Immature natural killer cell (primary cell): ENCODE results near the gene NFIA. TPM values are rescaled to one million over a fixed set of nuclear protein-coding genes. Genes with fewer than 3 reads are reported as not detected.

Source experiments
- DNase-seq, 3 donors: peaks; one replicate each; pipeline ENCODE4 v3.0.0; 2022; ENCODE audit warnings: mixed read lengths in 1 of 3
- H3K27ac Mint-ChIP-seq, 6 donors: one replicate each; pipeline ENCODE4 v1.8.0; 2020; ENCODE audit warnings: mixed read lengths in 6 of 6, mild to moderate bottlenecking in 5 of 6, inconsistent platforms in 4 of 6, moderate library complexity in 3 of 6
- H3K27me3 Mint-ChIP-seq, 3 donors: one replicate each; pipeline ENCODE4 v1.8.0; 2020 to 2021; ENCODE audit warnings: low read depth in 3 of 3, mild to moderate bottlenecking in 3 of 3, mixed read lengths in 3 of 3, moderate library complexity in 3 of 3, inconsistent platforms in 1 of 3
- H3K36me3 Mint-ChIP-seq, 3 donors: one replicate each; pipeline ENCODE4 v1.8.0; 2020; ENCODE audit warnings: mixed read lengths in 3 of 3, inconsistent platforms in 2 of 3, mild to moderate bottlenecking in 2 of 3
- H3K4me1 Mint-ChIP-seq, 2 donors: one replicate each; pipeline ENCODE4 v1.8.0; 2020; ENCODE audit warnings: inconsistent platforms in 2 of 2, mild to moderate bottlenecking in 2 of 2, mixed read lengths in 2 of 2, moderate library complexity in 1 of 2
- H3K4me3 Mint-ChIP-seq, 5 donors: one replicate each; pipeline ENCODE4 v1.8.0; 2020; ENCODE audit warnings: mild to moderate bottlenecking in 5 of 5, mixed read lengths in 5 of 5, inconsistent platforms in 3 of 5, moderate library complexity in 3 of 5
- H3K9me3 Mint-ChIP-seq, 6 donors: one replicate each; pipeline ENCODE4 v1.8.0; 2020; ENCODE audit warnings: mild to moderate bottlenecking in 6 of 6, mixed read lengths in 6 of 6, inconsistent platforms in 4 of 6, moderate library complexity in 3 of 6
- polyA plus RNA-seq, 3 donors: library from polyadenylated mRNA; unstranded; fragments of 300-500 nt; fragmentation: Illumina TruSeq; gene quantifications; one replicate each; pipeline ENCODE4 v1.2.3, GENCODE V29; 2021

The NFIA gene
- polyA plus RNA-seq, 3 donors from 2014 or later = 1.7 to 11.5 (median 3.9) TPM

GRCh38 chr1:61092642-61093041 lies 10.3 kb downstream of the NFIA start:
- Mint-ChIP-seq H3K27me3 (peaks cover 0 to 6% (median 4%) of the 10 kb centered on the region in 3 donors), H3K4me3 (no peak overlapping the region), H3K27ac (no peak overlapping the region), H3K36me3 (peaks cover 0 to 16% (median 4%) of the 10 kb centered on the region in 3 donors), H3K4me1 (no peaks in the 10 kb centered on the region), H3K9me3 (no peaks in the 10 kb centered on the region)
- no peak for DNase-seq

- Mint-ChIP-seq H3K4me1 (no peaks in the 10 kb centered on the region), H3K27ac (peak overlapping the region in 1 of 6 donors; percentile 18), H3K36me3 (peaks cover 0 to 6% (median 3%) of the 10 kb centered on the region in 3 donors), H3K9me3 (no peaks in the 10 kb centered on the region), H3K4me3 (no peak overlapping the region), H3K27me3 (peaks cover 0 to 6% (median 4%) of the 10 kb centered on the region in 3 donors)
- DNase-seq = no peak
Measured at GRCh38 chr1:61093525-61094137, 11.3 kb downstream of the NFIA start.

- Mint-ChIP-seq H3K9me3 (no peaks in the 10 kb centered on the region), H3K4me1 (no peaks in the 10 kb centered on the region), H3K27me3 (peaks cover 0 to 6% (median 4%) of the 10 kb centered on the region in 3 donors), H3K4me3 (no peak overlapping the region), H3K27ac (no peak overlapping the region), H3K36me3 (peaks cover 0 to 3% (median 0%) of the 10 kb centered on the region in 3 donors)
- no peak for DNase-seq
Measured at GRCh38 chr1:61094677-61095469, 12.5 kb downstream of the NFIA start.

- H3K4me3 Mint-ChIP-seq = no peak overlapping the region
- H3K27me3 Mint-ChIP-seq = peaks cover 0 to 6% (median 2%) of the 10 kb centered on the region in 3 donors
- H3K9me3 Mint-ChIP-seq = no peaks in the 10 kb centered on the region
- no peaks in the 10 kb centered on the region for H3K4me1 Mint-ChIP-seq
- peaks cover 0 to 3% (median 0%) of the 10 kb centered on the region in 3 donors for H3K36me3 Mint-ChIP-seq
- DNase-seq = no peak
- H3K27ac Mint-ChIP-seq = no peak overlapping the region
Measured at GRCh38 chr1:61095470-61095812, 13.1 kb downstream of the NFIA start.

DNA sequence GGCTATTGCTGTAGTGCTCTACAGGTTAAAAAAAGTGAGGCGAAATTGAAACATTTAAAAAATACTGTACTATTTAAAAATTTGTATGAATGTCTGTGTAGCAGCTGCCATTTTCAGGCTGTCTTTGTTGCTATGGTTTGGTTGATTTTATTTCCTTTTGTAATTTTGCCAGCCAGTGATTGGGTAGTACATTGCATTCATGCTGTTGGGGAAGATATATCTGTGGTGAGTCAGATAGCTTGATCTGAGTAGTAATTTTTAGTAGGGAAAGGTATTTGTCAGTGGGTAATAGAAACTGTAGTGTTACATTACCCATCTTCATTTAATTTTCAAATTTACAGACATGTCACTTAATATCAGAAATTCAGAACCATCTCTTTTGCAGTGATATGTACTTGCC lies 15.0 kb downstream of the NFIA start:
- no peak for DNase-seq
- Mint-ChIP-seq H3K27ac (no peak overlapping the region), H3K27me3 (peaks cover 0 to 6% (median 0%) of the 10 kb centered on the region in 3 donors), H3K9me3 (peaks cover 0 to 3% (median 0%) of the 10 kb centered on the region in 6 donors), H3K36me3 (peaks cover 0 to 3% (median 0%) of the 10 kb centered on the region in 3 donors), H3K4me1 (no peaks in the 10 kb centered on the region), H3K4me3 (no peak overlapping the region)

DNA sequence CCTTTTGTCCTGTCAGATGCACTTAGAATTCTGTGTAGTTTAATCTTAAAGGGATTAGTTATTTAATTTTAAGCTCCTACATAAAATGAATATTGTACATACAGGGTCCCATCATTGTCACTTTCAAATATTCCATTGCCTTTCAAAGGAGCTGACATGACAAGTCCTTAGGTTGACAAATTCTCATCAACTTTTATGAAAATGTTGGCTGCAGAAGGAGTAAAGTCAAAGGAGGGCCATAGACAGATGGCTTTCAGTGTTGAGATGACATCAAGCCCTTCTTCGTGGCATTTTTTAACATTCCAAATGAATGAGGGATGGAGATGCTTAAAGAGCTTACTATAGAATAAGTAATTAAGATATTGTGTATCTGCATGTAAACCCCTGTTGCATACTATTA lies 15.4 kb downstream of the NFIA start:
- Mint-ChIP-seq H3K27ac (no peak overlapping the region), H3K9me3 (peaks cover 0 to 3% (median 0%) of the 10 kb centered on the region in 6 donors), H3K4me1 (no peaks in the 10 kb centered on the region), H3K4me3 (no peak overlapping the region), H3K27me3 (peaks cover 0 to 3% (median 0%) of the 10 kb centered on the region in 3 donors), H3K36me3 (peaks cover 0 to 3% (median 0%) of the 10 kb centered on the region in 3 donors)
- no peak for DNase-seq

- DNase-seq = no peak
- Mint-ChIP-seq H3K9me3 (peaks cover 0 to 3% (median 0%) of the 10 kb centered on the region in 6 donors), H3K4me3 (no peak overlapping the region), H3K27ac (no peak overlapping the region), H3K4me1 (no peaks in the 10 kb centered on the region), H3K36me3 (peaks cover 0 to 3% (median 0%) of the 10 kb centered on the region in 3 donors), H3K27me3 (peaks cover 0 to 3% (median 0%) of the 10 kb centered on the region in 3 donors)
Measured at GRCh38 chr1:61098333-61098732, 16.0 kb downstream of the NFIA start.

DNA sequence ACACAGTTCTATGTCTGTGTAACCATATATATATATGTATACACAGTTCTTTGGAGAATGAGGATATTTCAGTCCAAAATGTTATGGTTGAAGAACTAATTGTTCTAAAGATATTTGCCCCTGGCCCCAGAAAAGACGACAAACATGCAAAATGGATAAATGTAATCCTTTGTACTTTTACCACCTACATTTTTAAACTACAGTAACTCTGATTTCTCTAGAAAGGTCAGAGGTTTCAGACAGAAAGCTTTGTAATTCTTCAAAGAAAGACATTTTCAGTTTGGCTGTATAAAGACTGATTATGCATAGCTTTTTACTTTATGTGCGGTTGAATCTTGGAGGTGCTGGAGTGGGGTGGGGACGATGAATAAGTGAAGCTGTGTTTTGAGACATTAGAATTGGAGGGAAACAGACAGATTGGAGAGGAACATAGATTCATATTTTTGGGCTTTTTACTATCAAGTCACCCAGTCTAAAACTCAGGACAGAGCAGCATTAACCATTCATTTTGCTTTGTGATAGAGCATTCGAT lies 16.6 kb downstream of the NFIA start:
- DNase-seq = no peak
- Mint-ChIP-seq H3K4me1 (no peaks in the 10 kb centered on the region), H3K27me3 (peaks cover 0 to 1% (median 0%) of the 10 kb centered on the region in 3 donors), H3K9me3 (peaks cover 0 to 3% (median 0%) of the 10 kb centered on the region in 6 donors), H3K27ac (no peak overlapping the region), H3K36me3 (peaks cover 0 to 3% (median 0%) of the 10 kb centered on the region in 3 donors), H3K4me3 (no peak overlapping the region)

GRCh38 chr1:61100578-61100977 lies 18.2 kb downstream of the NFIA start:
- Mint-ChIP-seq H3K4me3 (no peak overlapping the region), H3K27me3 (peaks cover 0 to 1% (median 0%) of the 10 kb centered on the region in 3 donors), H3K36me3 (no peaks in the 10 kb centered on the region), H3K9me3 (peaks cover 0 to 3% (median 0%) of the 10 kb centered on the region in 6 donors), H3K4me1 (no peaks in the 10 kb centered on the region), H3K27ac (no peak overlapping the region)
- DNase-seq = no peak

GRCh38 chr1:61101536-61101935 lies 19.2 kb downstream of the NFIA start:
- Mint-ChIP-seq H3K27me3 (no peaks in the 10 kb centered on the region), H3K36me3 (no peaks in the 10 kb centered on the region), H3K4me1 (no peaks in the 10 kb centered on the region), H3K9me3 (peaks cover 0 to 3% (median 0%) of the 10 kb centered on the region in 6 donors), H3K4me3 (no peak overlapping the region), H3K27ac (no peak overlapping the region)
- no peak for DNase-seq

DNA sequence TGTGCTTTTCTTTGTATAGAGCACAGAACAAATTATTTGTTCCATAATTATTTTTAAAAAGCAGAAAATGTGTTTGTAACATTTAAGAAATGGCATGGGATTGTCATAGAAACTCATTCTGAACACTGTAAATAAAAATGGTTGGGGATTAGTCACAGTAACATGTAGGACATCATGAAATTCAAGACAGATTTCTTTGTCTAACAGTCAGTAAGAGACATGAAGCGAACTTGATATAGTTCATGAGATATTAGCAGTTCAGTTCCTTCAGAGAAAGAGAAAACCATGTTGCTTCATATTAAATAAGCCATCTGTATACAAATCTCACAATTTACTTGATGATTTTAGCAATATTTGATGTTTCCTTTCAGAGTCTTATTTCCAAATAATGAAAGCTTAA lies 19.7 kb downstream of the NFIA start:
- DNase-seq = no peak
- Mint-ChIP-seq H3K4me1 (no peaks in the 10 kb centered on the region), H3K9me3 (peaks cover 0 to 3% (median 0%) of the 10 kb centered on the region in 6 donors), H3K27me3 (peaks cover 0 to 2% (median 0%) of the 10 kb centered on the region in 3 donors), H3K36me3 (no peaks in the 10 kb centered on the region), H3K4me3 (no peak overlapping the region), H3K27ac (no peak overlapping the region)

- no peaks in the 10 kb centered on the region for H3K36me3 Mint-ChIP-seq
- no peak for DNase-seq
- H3K27ac Mint-ChIP-seq = no peak overlapping the region
- peaks cover 0 to 3% (median 0%) of the 10 kb centered on the region in 6 donors for H3K9me3 Mint-ChIP-seq
- H3K4me3 Mint-ChIP-seq = no peak overlapping the region
- H3K4me1 Mint-ChIP-seq = no peaks in the 10 kb centered on the region
- peaks cover 0 to 2% (median 0%) of the 10 kb centered on the region in 3 donors for H3K27me3 Mint-ChIP-seq
Measured at GRCh38 chr1:61102621-61103020, 20.3 kb downstream of the NFIA start.

DNA sequence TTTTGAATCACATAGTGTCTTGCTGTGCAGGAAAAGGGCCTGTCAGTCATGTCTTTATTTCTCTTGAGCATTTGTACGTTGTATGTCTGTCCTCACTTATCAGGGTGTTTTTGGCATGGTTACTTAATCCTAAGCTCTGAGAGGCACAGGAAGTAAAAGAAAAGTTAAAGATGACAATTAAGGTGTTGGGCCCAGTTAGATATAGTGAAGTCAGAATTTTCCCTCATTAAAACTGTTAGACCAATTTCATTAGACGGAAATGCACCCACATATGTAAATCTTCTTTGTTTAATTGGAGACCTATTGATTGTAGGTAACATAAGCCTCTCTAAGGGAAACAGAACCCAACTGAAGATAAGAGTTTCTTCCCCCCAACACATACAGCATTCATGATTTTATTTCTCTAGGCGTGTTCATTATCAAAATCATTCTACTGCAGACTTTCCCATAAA lies 21.9 kb downstream of the NFIA start:
- no peak overlapping the region for H3K4me3 Mint-ChIP-seq
- H3K27me3 Mint-ChIP-seq = peaks cover 0 to 6% (median 0%) of the 10 kb centered on the region in 3 donors
- no peak for DNase-seq
- peaks cover 0 to 3% (median 0%) of the 10 kb centered on the region in 6 donors for H3K9me3 Mint-ChIP-seq
- no peaks in the 10 kb centered on the region for H3K4me1 Mint-ChIP-seq
- no peak overlapping the region for H3K27ac Mint-ChIP-seq
- no peaks in the 10 kb centered on the region for H3K36me3 Mint-ChIP-seq

- no peaks in the 10 kb centered on the region for H3K4me1 Mint-ChIP-seq
- H3K27ac Mint-ChIP-seq = no peak overlapping the region
- H3K4me3 Mint-ChIP-seq = no peak overlapping the region
- peaks cover 0 to 7% (median 0%) of the 10 kb centered on the region in 3 donors for H3K27me3 Mint-ChIP-seq
- H3K36me3 Mint-ChIP-seq = no peaks in the 10 kb centered on the region
- H3K9me3 Mint-ChIP-seq = no peaks in the 10 kb centered on the region
- no peak for DNase-seq
Measured at GRCh38 chr1:61107638-61108037, 25.3 kb downstream of the NFIA start.
